Measurements from ENCODE around the gene NTPCR.

- TF ChIP-seq CTCF (IDR thresholded peaks at IDR 0.05) = no peak
- TF ChIP-seq POLR2A (IDR thresholded peaks at IDR 0.05) = no peak
Measured at GRCh38 chr1:232927830-232928505, 22.4 kb upstream of the NTPCR start.
